HepG2 (cell line): ENCODE results near the gene TDP2.

Experiments
- ASH2L ChIP-seq: fragments of 300-600, 200-600 bp; sonication (generic); IDR thresholded peaks from 2 replicates; pipeline ENCODE4 v1.7.0; 2017; ENCODE audit warnings: low read depth, mild to moderate bottlenecking, moderate library complexity, mixed read lengths, low read length; ENCODE audit not compliant: insufficient read length
- CEBPB ChIP-seq: IDR thresholded peaks from 2 replicates; pipeline ENCODE4 v1.6.1; 2011; ENCODE audit warnings: low read depth, low read length, improper control_type of control experiment, borderline replicate concordance
- MTA3 ChIP-seq: sonication (generic); formaldehyde crosslinking; IDR thresholded peaks from 2 replicates; pipeline ENCODE4 v1.4.0; 2020; ENCODE audit warnings: missing genetic modification reagents
- PHF8 ChIP-seq: sonication (generic); formaldehyde crosslinking; IDR thresholded peaks from 2 replicates; pipeline ENCODE4 v1.5.0; 2020; ENCODE audit warnings: missing genetic modification reagents
- SRY ChIP-seq: sonication (generic); formaldehyde crosslinking; IDR thresholded peaks from 2 replicates; pipeline ENCODE4 v1.8.0; 2022; ENCODE audit warnings: mild to moderate bottlenecking, missing genetic modification reagents
- ZBTB21 ChIP-seq: sonication (generic); formaldehyde crosslinking; IDR thresholded peaks from 2 replicates; pipeline ENCODE4 v1.4.0; 2020; ENCODE audit warnings: missing genetic modification reagents
- ZBTB44 ChIP-seq: sonication (generic); formaldehyde crosslinking; IDR thresholded peaks from 2 replicates; pipeline ENCODE4 v1.4.0; 2020; ENCODE audit warnings: missing genetic modification reagents
- ZFP1 ChIP-seq: IDR thresholded peaks from 2 replicates; pipeline ENCODE4 v1.6.1; 2016
- ZFP36L2 ChIP-seq: sonication (generic); formaldehyde crosslinking; IDR thresholded peaks from 2 replicates; pipeline ENCODE4 v1.4.0; 2020; ENCODE audit warnings: missing genetic modification reagents
- ZNF24 ChIP-seq: fragments of 450-650 bp; IDR thresholded peaks from 2 replicates; pipeline ENCODE4 v1.6.1; 2017; ENCODE audit warnings: antibody characterized with exemption, mild to moderate bottlenecking
- ZNF790 ChIP-seq: sonication (generic); formaldehyde crosslinking; IDR thresholded peaks from 2 replicates; pipeline ENCODE4 v1.8.0; 2022; ENCODE audit warnings: missing genetic modification reagents, mild to moderate bottlenecking, borderline replicate concordance

GRCh38 chr6:24689964-24690363 is 23.3 kb upstream of the TDP2 start:
- TF ChIP-seq MTA3 (no peak), ZNF790 (CRISPR knock-in tag) (no peak), CEBPB (no peak), ZBTB21 (CRISPR knock-in tag) (no peak), ZBTB44 (no peak), ZFP1 (CRISPR knock-in tag) (no peak), ZNF24 (no peak), PHF8 (CRISPR knock-in tag) (no peak), ASH2L (no peak), ZFP36L2 (no peak), SRY (CRISPR knock-in tag) (no peak)
